Thyroid gland (tissue), 4 donors: ENCODE measurements around the gene MAP7.

ENCODE experiments used
- CTCF ChIP-seq, 6 experiments: fragments of 200-600 bp in 3 of 6; fragments of 450-650 bp in 3 of 6; sonication (generic) in 3 of 6; IDR thresholded peaks; one replicate each; pipeline ENCODE4 v1.5.1; 2016 to 2019; ENCODE audit warnings: antibody characterized with exemption in 6 of 6, mild to moderate bottlenecking in 2 of 6, inconsistent platforms in 1 of 6, moderate library complexity in 1 of 6
- POLR2A ChIP-seq, 2 donors: fragments of 450-650 bp; IDR thresholded peaks; one replicate each; pipeline ENCODE4 v1.6.1; 2017; ENCODE audit warnings: antibody characterized with exemption in 2 of 2, mild to moderate bottlenecking in 2 of 2, moderate library complexity in 1 of 2

- TF ChIP-seq CTCF (IDR thresholded peaks at IDR 0.05) (no peak), POLR2A (IDR thresholded peaks at IDR 0.05) (no peak)
Observed at GRCh38 chr6:136351518-136352110, 198.6 kb downstream of the MAP7 start.
